Mucosa of stomach (tissue), 1 donor: ENCODE results near the gene GAGE1.

ENCODE experiments used
- H3K27me3 ChIP-seq: one replicate; pipeline ENCODE4 v1.7.0; 2013; ENCODE audit warnings: mild to moderate bottlenecking, low read length; ENCODE audit not compliant: control insufficient read depth, insufficient read depth
- H3K36me3 ChIP-seq: one replicate; pipeline ENCODE4 v1.7.0; 2013; ENCODE audit warnings: low read length; ENCODE audit not compliant: control insufficient read depth, insufficient read depth
- H3K4me1 ChIP-seq: one replicate; pipeline ENCODE4 v1.7.0; 2013; ENCODE audit warnings: mild to moderate bottlenecking, low read length; ENCODE audit not compliant: control insufficient read depth, insufficient read depth
- H3K4me3 ChIP-seq: one replicate; pipeline ENCODE4 v1.7.0; 2013; ENCODE audit warnings: low read length
- H3K9ac ChIP-seq: one replicate; pipeline ENCODE4 v1.7.0; 2013; ENCODE audit warnings: mild to moderate bottlenecking, low read length, moderate library complexity
- H3K9me3 ChIP-seq: one replicate; pipeline ENCODE4 v1.7.0; 2013; ENCODE audit warnings: mild to moderate bottlenecking, low read length, moderate library complexity; ENCODE audit not compliant: control insufficient read depth
- donor health status: Pancreatic carcinoma.

GAGE1 gene

DNA sequence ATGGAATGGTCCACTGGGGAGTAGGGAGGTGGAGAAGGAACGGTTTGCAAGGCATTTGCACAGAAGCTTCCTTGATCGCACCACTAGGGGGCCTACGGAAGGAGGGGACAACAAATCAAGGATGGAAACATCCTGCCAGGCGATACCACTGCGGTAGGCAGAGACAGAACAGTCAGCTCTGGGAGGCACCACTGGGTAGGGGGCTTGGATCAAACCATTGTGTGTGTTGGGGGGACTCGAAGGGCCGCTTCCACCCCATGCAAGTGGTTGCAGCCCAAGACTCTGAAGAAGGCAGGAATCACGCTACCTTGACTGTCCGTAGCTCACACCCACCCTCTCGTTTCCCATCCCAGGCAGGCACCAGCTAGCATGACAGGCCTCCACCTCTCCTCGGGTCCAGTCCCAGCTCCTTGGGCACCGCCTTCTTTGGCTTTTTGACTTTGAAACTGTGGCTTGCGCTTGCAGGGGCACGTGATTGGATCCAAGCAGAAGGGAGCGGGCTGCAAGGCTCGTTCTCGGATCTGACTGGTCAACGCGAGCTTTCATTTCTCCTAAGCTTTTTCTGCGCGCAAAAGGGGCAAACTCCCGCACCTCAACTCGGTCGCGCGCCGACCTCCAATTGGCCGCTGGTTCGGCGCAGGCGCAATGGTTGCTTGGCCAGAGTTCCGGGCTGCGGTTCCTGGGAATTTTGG lies 28.4 kb downstream of the GAGE1 start:
- H3K9ac ChIP-seq = no peak overlapping the region
- H3K9me3 ChIP-seq = no peaks in the 10 kb centered on the region
- no peaks in the 10 kb centered on the region for H3K4me1 ChIP-seq
- no peak overlapping the region for H3K4me3 ChIP-seq
- no peaks in the 10 kb centered on the region for H3K36me3 ChIP-seq
- H3K27me3 ChIP-seq = no peaks in the 10 kb centered on the region

DNA sequence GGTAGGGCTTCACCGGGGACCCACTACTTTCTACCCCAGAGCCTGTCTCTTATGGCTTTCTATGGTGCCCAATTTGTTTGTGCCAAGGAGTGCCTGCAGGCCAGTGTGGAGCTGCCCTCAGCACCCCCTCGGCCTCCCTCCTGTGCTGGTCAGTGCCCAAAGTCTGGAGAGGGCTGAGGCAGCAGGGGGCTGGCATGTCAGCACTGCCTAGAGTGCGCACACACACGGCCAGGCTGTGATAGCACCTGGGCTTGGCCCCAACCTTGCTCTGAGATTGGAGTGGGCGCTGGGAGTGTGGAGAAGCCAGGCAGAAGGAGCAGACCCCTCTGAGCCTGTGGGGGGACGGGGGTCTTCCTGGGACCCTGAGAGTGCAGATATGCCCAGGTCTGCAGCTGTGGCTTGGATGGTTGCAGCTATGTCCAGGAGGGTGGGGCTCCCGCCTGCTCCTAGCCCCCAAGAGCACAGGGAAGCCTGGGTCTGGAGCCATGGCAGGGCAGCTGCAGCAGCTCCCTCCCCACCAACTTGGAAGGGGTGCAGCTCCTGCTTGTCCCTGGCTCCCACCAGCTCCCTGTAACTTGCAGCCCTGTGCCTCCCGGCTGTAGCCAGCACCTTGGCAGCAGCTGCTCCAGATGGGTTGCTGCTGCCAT lies 46.3 kb downstream of the GAGE1 start:
- Histone ChIP-seq H3K4me1 (no peaks in the 10 kb centered on the region), H3K4me3 (no peak overlapping the region), H3K9me3 (no peaks in the 10 kb centered on the region), H3K27me3 (no peaks in the 10 kb centered on the region), H3K9ac (no peak overlapping the region), H3K36me3 (no peaks in the 10 kb centered on the region)

DNA sequence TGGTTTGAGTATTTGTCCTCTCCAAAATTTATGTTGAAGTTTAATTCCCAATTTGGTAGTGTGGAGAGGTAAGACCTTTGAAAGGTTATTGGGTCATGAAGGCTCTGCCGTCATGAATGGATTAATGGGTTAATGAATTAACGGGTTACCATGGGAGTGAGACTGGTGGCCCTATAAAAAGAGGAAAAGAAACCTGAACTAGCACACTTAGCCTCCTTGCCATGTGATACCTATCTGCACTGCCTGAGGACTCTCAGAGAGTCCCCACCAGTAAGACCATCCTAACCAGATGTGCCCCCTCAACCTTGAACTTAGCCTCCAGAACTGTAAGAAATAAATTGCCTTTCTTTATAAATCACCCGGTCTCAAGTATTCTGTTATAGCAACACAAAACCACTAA lies 57.7 kb downstream of the GAGE1 start:
- Histone ChIP-seq H3K4me1 (no peaks in the 10 kb centered on the region), H3K4me3 (no peak overlapping the region), H3K27me3 (no peaks in the 10 kb centered on the region), H3K36me3 (no peaks in the 10 kb centered on the region), H3K9ac (no peak overlapping the region), H3K9me3 (no peaks in the 10 kb centered on the region)
